Left lung (tissue), 10 donors: ENCODE results near the gene IL17RB. TPM values are rescaled to one million over a fixed set of nuclear protein-coding genes. Genes with fewer than 3 reads are reported as not detected.

ENCODE experiments used
- ATAC-seq: fragments of 200-7000 bp; cut with Tn5 transposase; one replicate; pipeline ENCODE4 v1.9.1; 2020; ENCODE audit warnings: moderate library complexity
- DNase-seq, 4 donors: peaks; one replicate each; pipeline ENCODE4 v3.0.0-alpha.2; 2013 to 2020
- H3K27ac ChIP-seq, 2 donors: fragments of 200-600 bp; sonication (generic) in 1 of 2; one replicate each; pipeline versions ENCODE4 v1.5.0 to v1.8.0; 2020 to 2021
- H3K27me3 ChIP-seq, 2 donors: fragments of 200-600 bp; sonication (generic) in 1 of 2; one replicate each; pipeline versions ENCODE4 v1.5.0 to v1.8.0; 2020 to 2021
- H3K36me3 ChIP-seq, 2 donors: fragments of 200-600 bp; sonication (generic) in 1 of 2; one replicate each; pipeline versions ENCODE4 v1.5.0 to v1.8.0; 2020 to 2021
- H3K4me1 ChIP-seq, 2 donors: fragments of 200-600 bp; one replicate each; pipeline ENCODE4 v1.8.0; 2021
- H3K4me3 ChIP-seq, 2 donors: fragments of 200-600 bp; sonication (generic) in 1 of 2; one replicate each; pipeline versions ENCODE4 v1.5.0 to v1.8.0; 2020 to 2021; ENCODE audit warnings: mild to moderate bottlenecking in 1 of 2
- H3K9me3 ChIP-seq, 2 donors: fragments of 200-600 bp; sonication (generic) in 1 of 2; one replicate each; pipeline versions ENCODE4 v1.5.0 to v1.8.0; 2020 to 2021
- CTCF ChIP-seq, 2 donors: fragments of 200-600 bp; sonication (generic) in 1 of 2; IDR thresholded peaks; one replicate each; pipeline versions ENCODE4 v1.5.0 to v1.8.0; 2021; ENCODE audit warnings: antibody characterized with exemption in 2 of 2
- intact Hi-C, 2 donors: fragments of 100-400 bp; cut with DNase I; formaldehyde crosslinking; loops; one replicate each; pipeline versions ENCODE4 v1.11.2 to v1.14.2; 2022
- polyA plus RNA-seq, 6 donors: library from polyadenylated mRNA; unstranded; fragments of 120-200 nt; gene quantifications; one replicate each; pipeline ENCODE4 v1.2.1, GENCODE V29; 2013; ENCODE audit not compliant: insufficient read length in 6 of 6
- total RNA-seq, 2 donors: library from RNA; stranded (reverse); fragmentation: NEBNext Ultra II Directional; extraction: Animal tissue kit (Norgen Biotek cat#: 25700); gene quantifications; one replicate each; pipeline ENCODE4 v1.2.1, GENCODE V29; 2021
- donor health status: DM: no; HTN: yes; CAD: no.
- donor health status: DM: no; HTN: no; CAD: no.

Gene IL17RB
- total and polyA plus RNA-seq, 8 donors: 5.5 to 12.7 (median 11.0) TPM

GRCh38 chr3:53859178-53859577 is 12.8 kb downstream of the IL17RB start:
- Histone ChIP-seq H3K36me3 (peaks cover 0 to 54% of the 10 kb centered on the region in 2 donors), H3K27ac (no peak overlapping the region), H3K4me3 (no peak overlapping the region), H3K9me3 (no peaks in the 10 kb centered on the region), H3K4me1 (no peaks in the 10 kb centered on the region), H3K27me3 (no peaks in the 10 kb centered on the region)
- TF ChIP-seq CTCF (IDR thresholded peaks at IDR 0.05): no peak
- DNase-seq: no peak
- intact Hi-C loops: no loop called here
- ATAC-seq: no peak

GRCh38 chr3:53860196-53860595 is 13.8 kb downstream of the IL17RB start:
- no peaks in the 10 kb centered on the region for H3K27me3 ChIP-seq
- no peaks in the 10 kb centered on the region for H3K9me3 ChIP-seq
- intact Hi-C loops: no loop called here
- H3K36me3 ChIP-seq: peaks cover 0 to 64% of the 10 kb centered on the region in 2 donors
- DNase-seq (no peak), ATAC-seq (no peak)
- no peak overlapping the region for H3K4me3 ChIP-seq
- no peak for TF ChIP-seq CTCF (IDR thresholded peaks at IDR 0.05)
- no peaks in the 10 kb centered on the region for H3K4me1 ChIP-seq
- no peak overlapping the region for H3K27ac ChIP-seq

- intact Hi-C loops: no loop called here
- TF ChIP-seq CTCF (IDR thresholded peaks at IDR 0.05): no peak
- DNase-seq: no peak
Observed at GRCh38 chr3:53862241-53862640, 15.9 kb downstream of the IL17RB start.

GRCh38 chr3:53863145-53863544 is 16.8 kb downstream of the IL17RB start:
- H3K27me3 ChIP-seq: no peaks in the 10 kb centered on the region
- intact Hi-C loops: no loop called here
- peaks cover 0 to 94% of the 10 kb centered on the region in 2 donors for H3K36me3 ChIP-seq
- no peaks in the 10 kb centered on the region for H3K9me3 ChIP-seq
- no peak for ATAC-seq
- DNase-seq: no peak
- H3K27ac ChIP-seq: no peak overlapping the region
- H3K4me3 ChIP-seq: no peak overlapping the region
- no peaks in the 10 kb centered on the region for H3K4me1 ChIP-seq
- no peak for TF ChIP-seq CTCF (IDR thresholded peaks at IDR 0.05)

More at GRCh38 chr3:53862241-53862640, 15.9 kb downstream of the IL17RB start:
- no peaks in the 10 kb centered on the region for H3K9me3 ChIP-seq
- peaks cover 0 to 85% of the 10 kb centered on the region in 2 donors for H3K36me3 ChIP-seq
- no peak overlapping the region for H3K4me3 ChIP-seq
- H3K27me3 ChIP-seq: no peaks in the 10 kb centered on the region
- no peak overlapping the region for H3K27ac ChIP-seq
- H3K4me1 ChIP-seq: no peaks in the 10 kb centered on the region
- no peak for ATAC-seq

- Histone ChIP-seq H3K4me1 (no peaks in the 10 kb centered on the region), H3K27ac (no peak overlapping the region), H3K9me3 (no peaks in the 10 kb centered on the region), H3K36me3 (peaks cover 0 to 100% of the 10 kb centered on the region in 2 donors), H3K4me3 (no peak overlapping the region), H3K27me3 (no peaks in the 10 kb centered on the region)
- intact Hi-C loops: no loop called here
- ATAC-seq: no peak
- no peak for DNase-seq
- TF ChIP-seq CTCF (IDR thresholded peaks at IDR 0.05): no peak
Observed at GRCh38 chr3:53865732-53866499, 19.5 kb downstream of the IL17RB start.
